ENCODE data around the gene NRG2. TPM values are rescaled to one million over a fixed set of nuclear protein-coding genes. Genes with fewer than 3 reads are reported as not detected.

NRG2 gene
- total RNA-seq, 1 donor from 2014 or later, result 12.8 TPM

DNA sequence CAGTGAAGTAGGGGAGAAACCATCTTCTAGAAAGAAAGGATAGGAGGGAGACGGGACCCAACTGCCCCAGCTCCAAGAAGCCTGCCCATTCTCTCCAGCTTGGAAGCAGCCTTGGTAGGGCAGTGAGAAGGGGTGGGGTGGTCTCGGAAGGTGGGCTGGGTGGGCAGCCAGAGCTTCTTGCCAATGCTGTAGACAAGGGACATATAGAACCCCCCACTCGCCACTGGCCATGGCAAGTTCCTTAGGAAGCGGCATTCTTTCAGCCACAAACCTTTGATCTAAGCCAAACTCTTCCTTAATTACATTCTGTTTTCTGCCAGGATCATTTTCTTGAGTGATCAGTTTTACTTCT lies 157.3 kb downstream of the NRG2 start:
- Histone ChIP-seq H3K4me1 (no peaks in the 10 kb centered on the region), H3K36me3 (peaks cover 0 to 6% of the 10 kb centered on the region in 2 donors), H3K27ac (no peak overlapping the region), H3K27me3 (no peaks in the 10 kb centered on the region), H3K9me3 (no peaks in the 10 kb centered on the region), H3K4me3 (no peak overlapping the region)
- intact Hi-C loops (cut with DNase I), result no loop called here
- TF ChIP-seq, protein P1, sequence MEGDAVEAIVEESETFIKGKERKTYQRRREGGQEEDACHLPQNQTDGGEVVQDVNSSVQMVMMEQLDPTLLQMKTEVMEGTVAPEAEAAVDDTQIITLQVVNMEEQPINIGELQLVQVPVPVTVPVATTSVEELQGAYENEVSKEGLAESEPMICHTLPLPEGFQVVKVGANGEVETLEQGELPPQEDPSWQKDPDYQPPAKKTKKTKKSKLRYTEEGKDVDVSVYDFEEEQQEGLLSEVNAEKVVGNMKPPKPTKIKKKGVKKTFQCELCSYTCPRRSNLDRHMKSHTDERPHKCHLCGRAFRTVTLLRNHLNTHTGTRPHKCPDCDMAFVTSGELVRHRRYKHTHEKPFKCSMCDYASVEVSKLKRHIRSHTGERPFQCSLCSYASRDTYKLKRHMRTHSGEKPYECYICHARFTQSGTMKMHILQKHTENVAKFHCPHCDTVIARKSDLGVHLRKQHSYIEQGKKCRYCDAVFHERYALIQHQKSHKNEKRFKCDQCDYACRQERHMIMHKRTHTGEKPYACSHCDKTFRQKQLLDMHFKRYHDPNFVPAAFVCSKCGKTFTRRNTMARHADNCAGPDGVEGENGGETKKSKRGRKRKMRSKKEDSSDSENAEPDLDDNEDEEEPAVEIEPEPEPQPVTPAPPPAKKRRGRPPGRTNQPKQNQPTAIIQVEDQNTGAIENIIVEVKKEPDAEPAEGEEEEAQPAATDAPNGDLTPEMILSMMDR (IDR thresholded peaks at IDR 0.05), result no peak
- no peak for DNase-seq (ENCODE audit: low spot score in 2 of 2)

- intact Hi-C loops (cut with DNase I), result no loop called here
- TF ChIP-seq, protein P1 (IDR thresholded peaks at IDR 0.05), result no peak
- no peaks in the 10 kb centered on the region for H3K4me1 ChIP-seq
These were observed 157.8 kb downstream of the NRG2 start for GRCh38 chr5:139885172-139885856.

DNA sequence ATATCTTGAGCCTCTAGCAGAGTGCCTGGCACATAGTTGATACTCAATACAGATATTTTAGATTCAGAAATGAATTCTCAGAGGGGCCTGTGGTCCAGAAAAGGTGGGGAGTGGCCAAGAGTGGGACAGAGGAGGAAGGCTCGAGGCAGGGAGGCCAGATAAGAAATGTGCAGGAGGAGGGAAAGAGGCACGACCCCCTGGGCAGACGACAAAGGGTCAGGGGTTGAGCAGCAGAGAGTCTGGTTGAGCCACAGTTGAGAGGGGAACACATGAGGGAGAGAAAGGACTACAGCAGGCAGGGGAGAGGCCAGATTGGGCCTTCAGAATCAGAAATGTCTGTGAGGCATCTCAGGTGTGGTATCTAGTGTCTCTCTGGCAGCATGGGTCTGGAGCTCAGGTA lies 158.4 kb downstream of the NRG2 start:
- H3K27ac ChIP-seq, result no peak overlapping the region
- H3K36me3 ChIP-seq, result peaks cover 0 to 6% of the 10 kb centered on the region in 2 donors
- H3K27me3 ChIP-seq, result no peaks in the 10 kb centered on the region
- H3K9me3 ChIP-seq, result no peaks in the 10 kb centered on the region
- TF ChIP-seq, protein P1 (IDR thresholded peaks at IDR 0.05), result no peak
- intact Hi-C loops (cut with DNase I), result no loop called here
- no peaks in the 10 kb centered on the region for H3K4me1 ChIP-seq
- no peak for DNase-seq (ENCODE audit: low spot score in 2 of 2)
- no peak overlapping the region for H3K4me3 ChIP-seq

More at GRCh38 chr5:139885172-139885856, 157.8 kb downstream of the NRG2 start:
- Histone ChIP-seq H3K27ac (no peak overlapping the region), H3K27me3 (no peaks in the 10 kb centered on the region), H3K36me3 (peaks cover 0 to 6% of the 10 kb centered on the region in 2 donors), H3K4me3 (no peak overlapping the region), H3K9me3 (no peaks in the 10 kb centered on the region)
- DNase-seq (ENCODE audit: low spot score in 2 of 2), result no peak

GRCh38 chr5:139884144-139884543 lies 159.0 kb downstream of the NRG2 start:
- Histone ChIP-seq H3K4me3 (no peak overlapping the region), H3K4me1 (no peaks in the 10 kb centered on the region), H3K36me3 (peaks cover 0 to 6% of the 10 kb centered on the region in 2 donors), H3K27ac (no peak overlapping the region), H3K9me3 (no peaks in the 10 kb centered on the region), H3K27me3 (no peaks in the 10 kb centered on the region)
- TF ChIP-seq, protein P1 (IDR thresholded peaks at IDR 0.05), result no peak
- intact Hi-C loops (cut with DNase I), result no loop called here
- no peak for DNase-seq (ENCODE audit: low spot score in 2 of 2)

- H3K27ac ChIP-seq, result no peak overlapping the region
- H3K4me3 ChIP-seq, result no peak overlapping the region
- H3K9me3 ChIP-seq, result no peaks in the 10 kb centered on the region
- intact Hi-C loops (cut with DNase I), result no loop called here
- TF ChIP-seq, protein P1 (IDR thresholded peaks at IDR 0.05), result no peak
- peaks cover 0 to 6% of the 10 kb centered on the region in 2 donors for H3K36me3 ChIP-seq
- no peaks in the 10 kb centered on the region for H3K27me3 ChIP-seq
- no peak for DNase-seq (ENCODE audit: low spot score in 2 of 2)
- no peaks in the 10 kb centered on the region for H3K4me1 ChIP-seq
These were observed 160.0 kb downstream of the NRG2 start for GRCh38 chr5:139882961-139883539.

Measured in ascending aorta (tissue), 2 donors.